ENCODE measurements around the gene TSPAN1. TPM values are rescaled to one million over a fixed set of nuclear protein-coding genes. Genes with fewer than 3 reads are reported as not detected.

TSPAN1 gene
- total RNA-seq, 1 experiment from 2014 or later, result 46.2 TPM

GRCh38 chr1:46205141-46205540 is 30.3 kb downstream of the TSPAN1 start:
- H3K36me3 Mint-ChIP-seq (ENCODE audit: insufficient read depth, unreplicated experiment), result peaks cover 4% of the 10 kb centered on the region

GRCh38 chr1:46205791-46206190 is 30.9 kb downstream of the TSPAN1 start:
- DNase-seq, result no peak
- H3K36me3 Mint-ChIP-seq (ENCODE audit: insufficient read depth, unreplicated experiment), result no peaks in the 10 kb centered on the region
- intact Hi-C loops (cut with micrococcal nuclease; ENCODE audit: unreplicated experiment), result no loop called here
- H3K4me3 Mint-ChIP-seq (ENCODE audit: low read depth, unreplicated experiment), result no peak overlapping the region
- no peaks in the 10 kb centered on the region for H3K9me3 Mint-ChIP-seq (ENCODE audit: low read depth, unreplicated experiment)
- TF ChIP-seq CTCF (IDR thresholded peaks at IDR 0.05; ENCODE audit: unreplicated experiment), result no peak
- BruUV-seq (replicated peaks), result no TSS peak
- CTCF ChIA-PET, result no interaction called here
- H3K27me3 Mint-ChIP-seq (ENCODE audit: unreplicated experiment), result peaks cover 21% of the 10 kb centered on the region
- no peak overlapping the region for H3K27ac Mint-ChIP-seq (ENCODE audit: unreplicated experiment)
- peaks cover 14% of the 10 kb centered on the region for H3K4me1 Mint-ChIP-seq (ENCODE audit: low read depth, unreplicated experiment)

More at GRCh38 chr1:46205141-46205540, 30.3 kb downstream of the TSPAN1 start:
- intact Hi-C loops (cut with micrococcal nuclease; ENCODE audit: unreplicated experiment), result no loop called here
- Mint-ChIP-seq H3K4me1 (ENCODE audit: low read depth, unreplicated experiment) (peaks cover 14% of the 10 kb centered on the region), H3K9me3 (ENCODE audit: low read depth, unreplicated experiment) (no peaks in the 10 kb centered on the region), H3K27me3 (ENCODE audit: unreplicated experiment) (peaks cover 21% of the 10 kb centered on the region), H3K4me3 (ENCODE audit: low read depth, unreplicated experiment) (no peak overlapping the region), H3K27ac (ENCODE audit: unreplicated experiment) (no peak overlapping the region)
- CTCF ChIA-PET, result no interaction called here
- DNase-seq, result no peak
- TF ChIP-seq CTCF (IDR thresholded peaks at IDR 0.05; ENCODE audit: unreplicated experiment), result no peak
- BruUV-seq (replicated peaks), result no TSS peak

DNA sequence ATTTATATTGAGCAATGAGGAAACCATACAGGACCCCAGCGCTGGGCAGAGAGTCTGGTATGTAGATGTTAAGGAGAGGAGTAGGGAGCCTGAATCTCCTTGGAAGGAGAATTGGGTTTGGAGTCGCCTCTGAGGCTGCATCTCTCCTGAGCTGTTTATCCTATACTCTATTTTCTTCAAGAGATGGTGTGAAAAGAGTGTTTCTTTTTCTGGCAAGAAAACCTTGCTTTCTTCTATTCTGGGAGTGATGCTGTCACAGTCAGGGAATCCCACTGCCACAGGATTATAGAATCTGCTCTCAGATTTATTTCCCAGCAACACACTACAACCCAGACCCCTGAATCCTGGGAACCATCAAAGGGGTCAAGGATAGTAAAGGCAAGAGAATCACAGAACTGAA is 31.5 kb downstream of the TSPAN1 start:
- no peak for TF ChIP-seq CTCF (IDR thresholded peaks at IDR 0.05; ENCODE audit: unreplicated experiment)
- no peak overlapping the region for H3K4me3 Mint-ChIP-seq (ENCODE audit: low read depth, unreplicated experiment)
- peaks cover 18% of the 10 kb centered on the region for H3K4me1 Mint-ChIP-seq (ENCODE audit: low read depth, unreplicated experiment)
- H3K9me3 Mint-ChIP-seq (ENCODE audit: low read depth, unreplicated experiment), result no peaks in the 10 kb centered on the region
- H3K27ac Mint-ChIP-seq (ENCODE audit: unreplicated experiment), result no peak overlapping the region
- H3K27me3 Mint-ChIP-seq (ENCODE audit: unreplicated experiment), result peaks cover 21% of the 10 kb centered on the region
- DNase-seq, result no peak
- intact Hi-C loops (cut with micrococcal nuclease; ENCODE audit: unreplicated experiment), result no loop called here
- CTCF ChIA-PET, result interaction anchor here (0.9 kb wide), 1 partner anchor 25 kb away, joined by 3 read pairs; no protein-coding TSS in a partner anchor
- BruUV-seq (replicated peaks), result no TSS peak
- H3K36me3 Mint-ChIP-seq (ENCODE audit: insufficient read depth, unreplicated experiment), result no peaks in the 10 kb centered on the region

- CTCF ChIA-PET, result no interaction called here
- BruUV-seq (replicated peaks), result no TSS peak
- H3K27me3 Mint-ChIP-seq (ENCODE audit: unreplicated experiment), result no peaks in the 10 kb centered on the region
- no peak overlapping the region for H3K27ac Mint-ChIP-seq (ENCODE audit: unreplicated experiment)
- H3K9me3 Mint-ChIP-seq (ENCODE audit: low read depth, unreplicated experiment), result no peaks in the 10 kb centered on the region
- intact Hi-C loops (cut with micrococcal nuclease; ENCODE audit: unreplicated experiment), result no loop called here
- no peaks in the 10 kb centered on the region for H3K36me3 Mint-ChIP-seq (ENCODE audit: insufficient read depth, unreplicated experiment)
- H3K4me3 Mint-ChIP-seq (ENCODE audit: low read depth, unreplicated experiment), result no peak overlapping the region
- H3K4me1 Mint-ChIP-seq (ENCODE audit: low read depth, unreplicated experiment), result peaks cover 10% of the 10 kb centered on the region
- TF ChIP-seq CTCF (IDR thresholded peaks at IDR 0.05; ENCODE audit: unreplicated experiment), result no peak
- DNase-seq, result no peak
Measured at GRCh38 chr1:46210561-46210960, 35.7 kb downstream of the TSPAN1 start.

All from Calu3 (cell line).